ENCODE results near the gene IL1RAPL2.
"Not testable (repeated sequence)": the region's sequence is repeated elsewhere in the genome, so short reads cannot be mapped to it uniquely, and the experiment has no call there.

The IL1RAPL2 gene

GRCh38 chrX:105179644-105180043 lies 613.6 kb downstream of the IL1RAPL2 start:
- DNase-seq (ENCODE audit: low spot score) = no peak

- no peak for DNase-seq (ENCODE audit: low spot score)
Measured at GRCh38 chrX:105189093-105189492, 623.1 kb downstream of the IL1RAPL2 start.

GRCh38 chrX:105190252-105190853 lies 624.4 kb downstream of the IL1RAPL2 start:
- peak; percentile 22 for DNase-seq (ENCODE audit: low spot score)

GRCh38 chrX:105191878-105192277 lies 625.9 kb downstream of the IL1RAPL2 start:
- peak; percentile 1 for DNase-seq (ENCODE audit: low spot score)

GRCh38 chrX:105209406-105209805 lies 643.4 kb downstream of the IL1RAPL2 start:
- no peak for DNase-seq (ENCODE audit: low spot score)

GRCh38 chrX:105210258-105210657 lies 644.3 kb downstream of the IL1RAPL2 start:
- no peak for DNase-seq (ENCODE audit: low spot score)

- DNase-seq (ENCODE audit: low spot score) = no peak
Measured at GRCh38 chrX:105211066-105211575, 645.1 kb downstream of the IL1RAPL2 start.

- DNase-seq (ENCODE audit: low spot score) = no peak
Measured at GRCh38 chrX:105219454-105220401, 653.7 kb downstream of the IL1RAPL2 start.

GRCh38 chrX:105220636-105221035 lies 654.6 kb downstream of the IL1RAPL2 start, which contains the start of gene TEX13A:
Gene TEX13A, minus strand, starts transcription at chrX:105220694. Its CDS starts 297 bp downstream, at chrX:105220397.
- no peak for DNase-seq (ENCODE audit: low spot score)

GRCh38 chrX:105221374-105221773 lies 655.4 kb downstream of the IL1RAPL2 start:
- no peak for DNase-seq (ENCODE audit: low spot score)

- DNase-seq (ENCODE audit: low spot score) = no peak
Measured at GRCh38 chrX:105226499-105226898, 660.5 kb downstream of the IL1RAPL2 start.

GRCh38 chrX:105228602-105229001 lies 662.6 kb downstream of the IL1RAPL2 start:
- DNase-seq (ENCODE audit: low spot score) = no peak

- no peak for DNase-seq (ENCODE audit: low spot score)
Measured at GRCh38 chrX:105229146-105229545, 663.1 kb downstream of the IL1RAPL2 start.

- DNase-seq (ENCODE audit: low spot score) = not testable (repeated sequence)
Measured at GRCh38 chrX:105237407-105237806, 671.4 kb downstream of the IL1RAPL2 start.

GRCh38 chrX:105241056-105241455 lies 675.1 kb downstream of the IL1RAPL2 start:
- DNase-seq (ENCODE audit: low spot score) = no peak

GRCh38 chrX:105260291-105261043 lies 694.5 kb downstream of the IL1RAPL2 start:
- DNase-seq (ENCODE audit: low spot score) = no peak

- no peak for DNase-seq (ENCODE audit: low spot score)
Measured at GRCh38 chrX:105263171-105263570, 697.2 kb downstream of the IL1RAPL2 start.

GRCh38 chrX:105263801-105264200 lies 697.8 kb downstream of the IL1RAPL2 start:
- no peak for DNase-seq (ENCODE audit: low spot score)

- no peak for DNase-seq (ENCODE audit: low spot score)
Measured at GRCh38 chrX:105265093-105265492, 699.1 kb downstream of the IL1RAPL2 start.

- no peak for DNase-seq (ENCODE audit: low spot score)
Measured at GRCh38 chrX:105266456-105266855, 700.5 kb downstream of the IL1RAPL2 start.

- no peak for DNase-seq (ENCODE audit: low spot score)
Measured at GRCh38 chrX:105267167-105267566, 701.2 kb downstream of the IL1RAPL2 start.

- DNase-seq (ENCODE audit: low spot score) = no peak
Measured at GRCh38 chrX:105269386-105269785, 703.4 kb downstream of the IL1RAPL2 start.
